Measurements from ENCODE around the gene PMEPA1. TPM values are rescaled to one million over a fixed set of nuclear protein-coding genes. Genes with fewer than 3 reads are reported as not detected.

PMEPA1 gene
- total RNA-seq, 1 donor from 2014 or later: 61.3 TPM

DNA sequence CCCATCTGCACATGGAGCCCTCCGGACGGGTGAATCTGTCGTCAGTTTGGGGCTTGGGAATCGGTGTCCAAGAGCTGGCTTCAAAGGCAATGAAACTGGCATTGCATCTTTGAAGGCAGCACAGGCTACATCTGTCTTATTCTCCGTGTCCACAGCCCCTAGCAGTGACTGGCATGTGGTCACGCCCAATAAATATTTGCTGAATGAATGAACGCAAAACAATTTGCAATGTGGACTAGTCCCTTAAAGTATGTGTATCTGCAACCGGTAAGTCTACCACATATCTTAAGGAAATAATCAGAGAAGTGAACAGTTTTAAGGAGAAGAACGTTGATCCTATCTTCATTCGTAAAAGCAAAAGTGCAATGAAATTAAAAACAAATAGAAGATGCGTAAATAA lies 8.0 kb upstream of the PMEPA1 start:
- TF ChIP-seq, protein P1, sequence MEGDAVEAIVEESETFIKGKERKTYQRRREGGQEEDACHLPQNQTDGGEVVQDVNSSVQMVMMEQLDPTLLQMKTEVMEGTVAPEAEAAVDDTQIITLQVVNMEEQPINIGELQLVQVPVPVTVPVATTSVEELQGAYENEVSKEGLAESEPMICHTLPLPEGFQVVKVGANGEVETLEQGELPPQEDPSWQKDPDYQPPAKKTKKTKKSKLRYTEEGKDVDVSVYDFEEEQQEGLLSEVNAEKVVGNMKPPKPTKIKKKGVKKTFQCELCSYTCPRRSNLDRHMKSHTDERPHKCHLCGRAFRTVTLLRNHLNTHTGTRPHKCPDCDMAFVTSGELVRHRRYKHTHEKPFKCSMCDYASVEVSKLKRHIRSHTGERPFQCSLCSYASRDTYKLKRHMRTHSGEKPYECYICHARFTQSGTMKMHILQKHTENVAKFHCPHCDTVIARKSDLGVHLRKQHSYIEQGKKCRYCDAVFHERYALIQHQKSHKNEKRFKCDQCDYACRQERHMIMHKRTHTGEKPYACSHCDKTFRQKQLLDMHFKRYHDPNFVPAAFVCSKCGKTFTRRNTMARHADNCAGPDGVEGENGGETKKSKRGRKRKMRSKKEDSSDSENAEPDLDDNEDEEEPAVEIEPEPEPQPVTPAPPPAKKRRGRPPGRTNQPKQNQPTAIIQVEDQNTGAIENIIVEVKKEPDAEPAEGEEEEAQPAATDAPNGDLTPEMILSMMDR (IDR thresholded peaks at IDR 0.05; ENCODE audit: unreplicated experiment): no peak
- no peak for DNase-seq (ENCODE audit: low spot score)
- no peak overlapping the region for H3K27ac Mint-ChIP-seq (ENCODE audit: unreplicated experiment)

GRCh38 chr20:57716901-57717300 lies 7.1 kb upstream of the PMEPA1 start:
- Mint-ChIP-seq H3K27ac (ENCODE audit: unreplicated experiment) (no peak overlapping the region), H3K4me3 (ENCODE audit: unreplicated experiment) (no peak overlapping the region), H3K27me3 (ENCODE audit: unreplicated experiment) (peaks cover 6% of the 10 kb centered on the region), H3K9me3 (ENCODE audit: unreplicated experiment) (no peaks in the 10 kb centered on the region), H3K4me1 (ENCODE audit: unreplicated experiment) (peaks cover 15% of the 10 kb centered on the region), H3K36me3 (ENCODE audit: low read depth, unreplicated experiment) (no peaks in the 10 kb centered on the region)
- no peak for DNase-seq (ENCODE audit: low spot score)
- TF ChIP-seq, protein P1 (IDR thresholded peaks at IDR 0.05; ENCODE audit: unreplicated experiment): no peak

More for the DNA sequence above, 8.0 kb upstream of the PMEPA1 start:
- Mint-ChIP-seq H3K4me1 (ENCODE audit: unreplicated experiment) (peaks cover 9% of the 10 kb centered on the region), H3K4me3 (ENCODE audit: unreplicated experiment) (no peak overlapping the region), H3K9me3 (ENCODE audit: unreplicated experiment) (no peaks in the 10 kb centered on the region), H3K36me3 (ENCODE audit: low read depth, unreplicated experiment) (no peaks in the 10 kb centered on the region), H3K27me3 (ENCODE audit: unreplicated experiment) (peaks cover 9% of the 10 kb centered on the region)

- DNase-seq (ENCODE audit: low spot score): no peak
- peaks cover 18% of the 10 kb centered on the region for H3K4me1 Mint-ChIP-seq (ENCODE audit: unreplicated experiment)
- peaks cover 6% of the 10 kb centered on the region for H3K27me3 Mint-ChIP-seq (ENCODE audit: unreplicated experiment)
- H3K4me3 Mint-ChIP-seq (ENCODE audit: unreplicated experiment): no peak overlapping the region
- TF ChIP-seq, protein P1 (IDR thresholded peaks at IDR 0.05; ENCODE audit: unreplicated experiment): no peak
- no peak overlapping the region for H3K27ac Mint-ChIP-seq (ENCODE audit: unreplicated experiment)
- H3K9me3 Mint-ChIP-seq (ENCODE audit: unreplicated experiment): no peaks in the 10 kb centered on the region
- H3K36me3 Mint-ChIP-seq (ENCODE audit: low read depth, unreplicated experiment): no peaks in the 10 kb centered on the region
Measured at GRCh38 chr20:57716202-57716601, 6.4 kb upstream of the PMEPA1 start.

- peaks cover 24% of the 10 kb centered on the region for H3K4me1 Mint-ChIP-seq (ENCODE audit: unreplicated experiment)
- no peak overlapping the region for H3K4me3 Mint-ChIP-seq (ENCODE audit: unreplicated experiment)
- H3K9me3 Mint-ChIP-seq (ENCODE audit: unreplicated experiment): no peaks in the 10 kb centered on the region
- H3K27ac Mint-ChIP-seq (ENCODE audit: unreplicated experiment): no peak overlapping the region
- TF ChIP-seq, protein P1 (IDR thresholded peaks at IDR 0.05; ENCODE audit: unreplicated experiment): no peak
- peaks cover 9% of the 10 kb centered on the region for H3K27me3 Mint-ChIP-seq (ENCODE audit: unreplicated experiment)
- no peaks in the 10 kb centered on the region for H3K36me3 Mint-ChIP-seq (ENCODE audit: low read depth, unreplicated experiment)
- no peak for DNase-seq (ENCODE audit: low spot score)
Measured at GRCh38 chr20:57715268-57715904, 5.6 kb upstream of the PMEPA1 start.

DNA sequence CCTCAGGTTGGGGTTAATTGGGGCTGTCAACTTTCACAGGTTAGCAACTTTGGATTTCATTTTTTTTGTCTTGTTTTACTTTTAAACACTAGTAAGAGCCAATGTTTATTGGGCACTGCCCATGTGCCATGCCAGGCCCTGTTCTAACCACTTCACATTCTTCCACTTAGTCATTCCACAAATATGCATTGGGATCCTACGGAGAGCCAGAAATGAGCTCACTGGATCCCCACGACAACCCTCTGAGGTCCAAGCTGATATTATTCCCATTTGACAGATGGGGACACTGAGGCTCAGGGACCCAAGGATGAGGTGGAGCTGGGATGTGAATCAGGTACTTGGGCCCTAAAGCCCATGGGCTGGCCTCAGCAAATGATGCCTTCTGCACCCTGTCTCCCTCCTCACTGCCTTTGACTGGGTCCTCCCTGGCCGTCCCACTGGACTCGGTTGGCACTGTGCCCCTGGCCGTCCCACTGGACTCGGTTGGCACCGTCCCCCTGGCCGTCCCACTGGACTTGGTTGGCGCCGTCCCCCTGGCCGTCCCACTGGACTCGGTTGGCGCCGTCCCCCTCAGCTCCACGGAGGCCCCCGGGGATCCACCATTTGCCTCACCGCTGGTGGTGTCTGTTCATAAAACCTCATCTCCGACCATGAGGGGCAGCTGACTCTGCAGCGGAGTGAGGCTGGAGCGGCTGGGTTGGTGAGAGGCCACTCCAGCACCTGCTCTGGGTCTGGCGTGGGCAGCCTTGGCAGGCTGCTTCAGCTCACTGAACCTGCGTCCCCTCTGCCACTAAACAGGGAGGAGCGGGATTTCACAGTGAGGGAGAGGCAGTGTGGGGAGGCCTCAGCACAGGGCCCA lies 4.8 kb upstream of the PMEPA1 start:
- Mint-ChIP-seq H3K27me3 (ENCODE audit: unreplicated experiment) (peaks cover 7% of the 10 kb centered on the region), H3K4me1 (ENCODE audit: unreplicated experiment) (peaks cover 24% of the 10 kb centered on the region), H3K27ac (ENCODE audit: unreplicated experiment) (no peak overlapping the region), H3K9me3 (ENCODE audit: unreplicated experiment) (no peaks in the 10 kb centered on the region), H3K4me3 (ENCODE audit: unreplicated experiment) (no peak overlapping the region), H3K36me3 (ENCODE audit: low read depth, unreplicated experiment) (no peaks in the 10 kb centered on the region)
- TF ChIP-seq, protein P1 (IDR thresholded peaks at IDR 0.05; ENCODE audit: unreplicated experiment): no peak
- no peak for DNase-seq (ENCODE audit: low spot score)
